Camera-type eye (tissue), 1 donor: ENCODE data around the gene TAF4B. TPM values are rescaled to one million over a fixed set of nuclear protein-coding genes. Genes with fewer than 3 reads are reported as not detected.

ENCODE experiments used
- total RNA-seq: library from RNA; depleted of rRNA; stranded (reverse); fragments of >200 nt; gene quantifications from one replicate; pipeline ENCODE4 v1.2.3, GENCODE V29; 2014

Gene TAF4B
- 7.8 TPM for total RNA-seq

GRCh38 chr18:26226229-26227050 is at the start of gene TAF4B:
Gene TAF4B, plus strand, starts transcription at chr18:26226445. Its CDS starts 489 bp downstream, at chr18:26226934.

Other genes with a start within 250 kb of the TAF4B start
- 160 TPM for gene SS18, start 135.8 kb upstream of the TAF4B start, total RNA-seq
- not detected for gene PSMA8, start 92.6 kb upstream of the TAF4B start, total RNA-seq